Keratinocyte (primary cell): ENCODE results near the gene RCAN2. TPM values are rescaled to one million over a fixed set of nuclear protein-coding genes. Genes with fewer than 3 reads are reported as not detected.

Experiments
- DNase-seq: peaks from one replicate; pipeline ENCODE4 v3.0.0-alpha.2; 2011; ENCODE audit warnings: low read depth, missing footprints, low spot score
- FAIRE-seq: peaks from 2 replicates; lab custom pipeline; 2011; peaks lifted over from hg19 to GRCh38; lab: Jason Lieb, UNC
- H2AFZ ChIP-seq: 2 replicates; pipeline ENCODE4 v1.6.0; 2012; ENCODE audit warnings: low read length, control low read depth, inconsistent platforms; ENCODE audit not compliant: control insufficient read depth
- H3K27ac ChIP-seq: 2 replicates; pipeline ENCODE4 v1.5.1; 2011; ENCODE audit warnings: low read length; ENCODE audit not compliant: control insufficient read depth, insufficient read depth
- H3K27me3 ChIP-seq: 3 replicates; pipeline ENCODE4 v1.6.0; 2011; ENCODE audit warnings: low read length; ENCODE audit not compliant: control insufficient read depth, insufficient read depth; ENCODE audit errors: extremely low read depth
- H3K36me3 ChIP-seq, 2 experiments: 2 replicates in 1 of 2; 3 replicates in 1 of 2; pipeline ENCODE4 v1.5.1; 2011; ENCODE audit warnings: low read length in 2 of 2, mild to moderate bottlenecking in 1 of 2; ENCODE audit not compliant: control insufficient read depth in 2 of 2, insufficient read depth in 2 of 2; ENCODE audit errors: extremely low read depth in 1 of 2
- H3K4me1 ChIP-seq: 3 replicates; pipeline ENCODE4 v1.5.1; 2011; ENCODE audit warnings: low read length; ENCODE audit not compliant: control insufficient read depth, insufficient read depth; ENCODE audit errors: extremely low read depth
- H3K4me2 ChIP-seq: 3 replicates; pipeline ENCODE4 v1.6.0; 2011; ENCODE audit warnings: low read depth, low read length; ENCODE audit not compliant: control insufficient read depth, insufficient read depth; ENCODE audit errors: extremely low read depth
- H3K4me3 ChIP-seq, 3 experiments: fragments of 200-600 bp in 1 of 3; sonication (generic) in 1 of 3; 2 replicates in 2 of 3; 3 replicates in 1 of 3; pipeline ENCODE4 v1.5.1; 2011 to 2016; ENCODE audit warnings: low read length in 3 of 3, mild to moderate bottlenecking in 3 of 3, control low read depth in 2 of 3, inconsistent platforms in 1 of 3, low read depth in 1 of 3, mixed read lengths in 1 of 3, mixed run types in 1 of 3, moderate library complexity in 1 of 3; ENCODE audit not compliant: control insufficient read depth in 2 of 3, insufficient read depth in 2 of 3; ENCODE audit errors: extremely low read depth in 1 of 3
- H3K79me2 ChIP-seq: 2 replicates; pipeline ENCODE4 v1.6.0; 2012; ENCODE audit warnings: low read length; ENCODE audit not compliant: control insufficient read depth, insufficient read depth
- H3K9ac ChIP-seq: 3 replicates; pipeline ENCODE4 v1.6.0; 2011; ENCODE audit warnings: low read length; ENCODE audit not compliant: control insufficient read depth, insufficient read depth; ENCODE audit errors: extremely low read depth
- H3K9me1 ChIP-seq: 3 replicates; pipeline ENCODE4 v1.6.0; 2011; ENCODE audit warnings: low read length; ENCODE audit not compliant: control insufficient read depth, insufficient read depth; ENCODE audit errors: extremely low read depth
- H3K9me3 ChIP-seq: 2 replicates; pipeline ENCODE4 v1.5.1; 2012; ENCODE audit warnings: low read depth, low read length; ENCODE audit not compliant: control insufficient read depth
- H4K20me1 ChIP-seq: 3 replicates; pipeline ENCODE4 v1.6.0; 2011; ENCODE audit warnings: low read length; ENCODE audit not compliant: control insufficient read depth, insufficient read depth; ENCODE audit errors: extremely low read depth
- EZH2 ChIP-seq: IDR thresholded peaks from one replicate; pipeline ENCODE4 v1.6.1; 2012; ENCODE audit warnings: inconsistent platforms, mild to moderate bottlenecking, low read length, moderate library complexity
- dilution Hi-C: fragments of 300-500 bp; cut with MboI; formaldehyde crosslinking; loops from one replicate; pipeline ENCODE4 v1.7.0; 2020; ENCODE audit warnings: low sequenced_read_pairs; ENCODE audit not compliant: extremely low pct_ligation_motif_present
- polyA plus RNA-seq, 5 experiments: library from polyadenylated mRNA; depleted of rRNA in 3 of 5; stranded (reverse) in 3 of 5; stranded (forward) in 1 of 5; unstranded in 1 of 5; fragments of >200 nt; gene quantifications; 1 replicate in 1 of 5; 2 replicates in 3 of 5; 3 replicates in 1 of 5; pipeline versions ENCODE4 v1.2.1 to v1.2.3, GENCODE V29; 2011 to 2012; ENCODE audit warnings: missing spikeins in 2 of 5, low read depth in 1 of 5, low replicate concordance in 1 of 5
- TF ChIP-seq, protein P1 (sequence below), 3 experiments: IDR thresholded peaks in 1 of 3; conservative IDR thresholded peaks in 1 of 3; optimal IDR thresholded peaks in 1 of 3; 2 replicates in 2 of 3; 3 replicates in 1 of 3; pipeline versions ENCODE3 to v1.5.1; 2011; ENCODE audit warnings: low read length in 3 of 3, mild to moderate bottlenecking in 3 of 3, moderate library complexity in 2 of 3, control low read depth in 1 of 3, inconsistent platforms in 1 of 3; ENCODE audit not compliant: insufficient read depth in 2 of 3; ENCODE audit errors: extremely low read depth in 1 of 3

RCAN2 gene
- polyA plus RNA-seq, 1 donor (not counting 4 experiments of a cell fraction or from before 2014, with no cell fraction given), result not detected

DNA sequence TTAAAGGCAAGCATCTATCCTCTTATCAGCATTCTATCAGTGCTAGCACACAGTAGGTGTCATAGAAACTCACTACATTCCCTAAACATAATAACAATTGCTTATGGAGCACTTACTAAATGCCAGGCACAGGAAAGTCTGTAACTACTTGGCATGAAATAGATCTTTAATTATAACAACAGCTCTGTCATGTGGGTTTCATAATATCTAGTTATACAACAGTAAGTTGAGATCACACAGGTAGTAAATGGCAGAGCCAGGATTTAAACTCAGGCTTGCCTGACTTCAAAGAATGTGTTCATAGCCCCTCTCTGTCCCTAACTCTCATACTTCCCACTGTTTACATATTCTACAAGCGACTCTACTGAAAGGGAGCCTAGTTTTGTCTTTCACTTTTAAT is 254.5 kb downstream of the RCAN2 start:
- H3K36me3 ChIP-seq, result no peaks in the 10 kb centered on the region
- DNase-seq (no peak), FAIRE-seq (no peak)
- no peaks in the 10 kb centered on the region for H3K4me1 ChIP-seq
- H3K9me3 ChIP-seq, result no peaks in the 10 kb centered on the region
- H3K79me2 ChIP-seq, result no peaks in the 10 kb centered on the region
- no peak overlapping the region for H3K4me3 ChIP-seq
- no peak overlapping the region for H3K9ac ChIP-seq
- TF ChIP-seq EZH2, result no peak
- TF ChIP-seq, protein P1, sequence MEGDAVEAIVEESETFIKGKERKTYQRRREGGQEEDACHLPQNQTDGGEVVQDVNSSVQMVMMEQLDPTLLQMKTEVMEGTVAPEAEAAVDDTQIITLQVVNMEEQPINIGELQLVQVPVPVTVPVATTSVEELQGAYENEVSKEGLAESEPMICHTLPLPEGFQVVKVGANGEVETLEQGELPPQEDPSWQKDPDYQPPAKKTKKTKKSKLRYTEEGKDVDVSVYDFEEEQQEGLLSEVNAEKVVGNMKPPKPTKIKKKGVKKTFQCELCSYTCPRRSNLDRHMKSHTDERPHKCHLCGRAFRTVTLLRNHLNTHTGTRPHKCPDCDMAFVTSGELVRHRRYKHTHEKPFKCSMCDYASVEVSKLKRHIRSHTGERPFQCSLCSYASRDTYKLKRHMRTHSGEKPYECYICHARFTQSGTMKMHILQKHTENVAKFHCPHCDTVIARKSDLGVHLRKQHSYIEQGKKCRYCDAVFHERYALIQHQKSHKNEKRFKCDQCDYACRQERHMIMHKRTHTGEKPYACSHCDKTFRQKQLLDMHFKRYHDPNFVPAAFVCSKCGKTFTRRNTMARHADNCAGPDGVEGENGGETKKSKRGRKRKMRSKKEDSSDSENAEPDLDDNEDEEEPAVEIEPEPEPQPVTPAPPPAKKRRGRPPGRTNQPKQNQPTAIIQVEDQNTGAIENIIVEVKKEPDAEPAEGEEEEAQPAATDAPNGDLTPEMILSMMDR (optimal IDR thresholded peaks at IDR 0.05 in 1 of 3, IDR thresholded peaks at IDR 0.05 in 1 of 3, conservative IDR thresholded peaks at IDR 0.05 in 1 of 3; ENCODE audit: extremely low read depth in 1 of 3, insufficient read depth in 2 of 3, low read length in 3 of 3), result no peak
- H2AFZ ChIP-seq, result no peak overlapping the region
- no peaks in the 10 kb centered on the region for H3K27me3 ChIP-seq
- no peaks in the 10 kb centered on the region for H3K9me1 ChIP-seq
- dilution Hi-C loops, result no loop called here
- no peak overlapping the region for H3K4me2 ChIP-seq
- H4K20me1 ChIP-seq, result no peaks in the 10 kb centered on the region
- H3K27ac ChIP-seq, result no peak overlapping the region

DNA sequence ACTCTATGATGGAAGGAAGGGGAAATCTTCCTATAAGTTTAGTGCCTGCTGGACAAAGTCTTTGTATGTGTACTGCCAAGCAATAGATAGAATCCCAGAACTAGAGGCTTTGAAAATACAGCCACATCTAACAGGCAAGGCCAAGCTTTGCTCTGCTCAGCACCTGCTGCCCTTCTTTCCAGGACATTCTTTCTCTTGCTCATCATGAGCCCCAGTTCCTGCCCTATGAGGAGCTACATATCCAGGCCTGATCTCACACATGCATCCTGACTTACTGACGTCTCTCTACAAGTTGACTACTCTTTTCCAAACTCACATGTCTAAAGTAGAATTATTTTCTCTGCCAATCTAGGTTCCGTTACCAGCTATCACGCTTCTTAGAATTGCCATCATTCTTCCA is 256.0 kb downstream of the RCAN2 start:
- FAIRE-seq (no peak), DNase-seq (no peak)
- no peaks in the 10 kb centered on the region for H3K9me3 ChIP-seq
- H3K4me2 ChIP-seq, result no peak overlapping the region
- no peak overlapping the region for H3K27ac ChIP-seq
- H3K79me2 ChIP-seq, result no peaks in the 10 kb centered on the region
- no peaks in the 10 kb centered on the region for H3K9me1 ChIP-seq
- H3K36me3 ChIP-seq, result no peaks in the 10 kb centered on the region
- H2AFZ ChIP-seq, result no peak overlapping the region
- no peak for TF ChIP-seq EZH2
- TF ChIP-seq, protein P1 (optimal IDR thresholded peaks at IDR 0.05 in 1 of 3, IDR thresholded peaks at IDR 0.05 in 1 of 3, conservative IDR thresholded peaks at IDR 0.05 in 1 of 3; ENCODE audit: extremely low read depth in 1 of 3, insufficient read depth in 2 of 3, low read length in 3 of 3), result no peak
- H3K4me1 ChIP-seq, result no peaks in the 10 kb centered on the region
- dilution Hi-C loops, result no loop called here
- H3K9ac ChIP-seq, result no peak overlapping the region
- no peak overlapping the region for H3K4me3 ChIP-seq
- no peaks in the 10 kb centered on the region for H4K20me1 ChIP-seq
- H3K27me3 ChIP-seq, result no peaks in the 10 kb centered on the region
